Measurements from ENCODE around the gene GMCL2.

Gene GMCL2

GRCh38 chr5:178153530-178154340, 33.4 kb downstream of the GMCL2 start, which contains the start of gene NHP2:
Gene NHP2 (minus strand): TSS chr5:178153885. CDS start chr5:178153817, 68 bp downstream.
- Histone ChIP-seq H3K4me3 (ENCODE audit: low read depth, low read length) (peak within 1 kb of the TSS; percentile 89), H3K4me1 (ENCODE audit: control insufficient read depth, insufficient read depth, low read length) (no peaks in the 10 kb centered on the region; the same call in 1 of the 2 replicates), H3K9ac (ENCODE audit: low read depth, low read length) (peak within 1 kb of the TSS; percentile 82), H3K9me3 (ENCODE audit: control insufficient read depth, insufficient read depth, low read length) (no peaks in the 10 kb centered on the region), H3K36me3 (ENCODE audit: control insufficient read depth, insufficient read depth, low read length) (peaks cover 38% of the 10 kb centered on the region), H3K27me3 (ENCODE audit: control insufficient read depth, insufficient read depth, low read length) (no peaks in the 10 kb centered on the region), H3K27ac (ENCODE audit: low read depth, low read length) (peak within 1 kb of the TSS; percentile 76)

GRCh38 chr5:178152491-178153444, 34.4 kb downstream of the GMCL2 start:
- peak overlapping the region; percentile 89 for H3K4me3 ChIP-seq (ENCODE audit: low read depth, low read length)
- no peaks in the 10 kb centered on the region; the same call in 1 of the 2 replicates for H3K4me1 ChIP-seq (ENCODE audit: control insufficient read depth, insufficient read depth, low read length)
- no peaks in the 10 kb centered on the region for H3K27me3 ChIP-seq (ENCODE audit: control insufficient read depth, insufficient read depth, low read length)
- H3K27ac ChIP-seq (ENCODE audit: low read depth, low read length) = peak overlapping the region; percentile 76
- no peaks in the 10 kb centered on the region for H3K9me3 ChIP-seq (ENCODE audit: control insufficient read depth, insufficient read depth, low read length)
- H3K9ac ChIP-seq (ENCODE audit: low read depth, low read length) = peak overlapping the region; percentile 82
- H3K36me3 ChIP-seq (ENCODE audit: control insufficient read depth, insufficient read depth, low read length) = peaks cover 47% of the 10 kb centered on the region

- Histone ChIP-seq H3K4me1 (ENCODE audit: control insufficient read depth, insufficient read depth, low read length) (no peaks in the 10 kb centered on the region; the same call in 1 of the 2 replicates), H3K9ac (ENCODE audit: low read depth, low read length) (no peak overlapping the region), H3K27me3 (ENCODE audit: control insufficient read depth, insufficient read depth, low read length) (no peaks in the 10 kb centered on the region), H3K9me3 (ENCODE audit: control insufficient read depth, insufficient read depth, low read length) (no peaks in the 10 kb centered on the region), H3K36me3 (ENCODE audit: control insufficient read depth, insufficient read depth, low read length) (peaks cover 63% of the 10 kb centered on the region), H3K27ac (ENCODE audit: low read depth, low read length) (peak overlapping the region; percentile 5), H3K4me3 (ENCODE audit: low read depth, low read length) (no peak overlapping the region)
Measured at GRCh38 chr5:178150977-178151734, 36.0 kb downstream of the GMCL2 start.

- H3K9me3 ChIP-seq (ENCODE audit: control insufficient read depth, insufficient read depth, low read length) = no peaks in the 10 kb centered on the region
- H3K27me3 ChIP-seq (ENCODE audit: control insufficient read depth, insufficient read depth, low read length) = no peaks in the 10 kb centered on the region
- no peaks in the 10 kb centered on the region; the same call in 1 of the 2 replicates for H3K4me1 ChIP-seq (ENCODE audit: control insufficient read depth, insufficient read depth, low read length)
- H3K4me3 ChIP-seq (ENCODE audit: low read depth, low read length) = no peak overlapping the region
- no peak overlapping the region for H3K27ac ChIP-seq (ENCODE audit: low read depth, low read length)
- H3K9ac ChIP-seq (ENCODE audit: low read depth, low read length) = no peak overlapping the region
- peaks cover 73% of the 10 kb centered on the region for H3K36me3 ChIP-seq (ENCODE audit: control insufficient read depth, insufficient read depth, low read length)
Measured at GRCh38 chr5:178149199-178149932, 37.8 kb downstream of the GMCL2 start.

- Histone ChIP-seq H3K9ac (ENCODE audit: low read depth, low read length) (no peak overlapping the region), H3K36me3 (ENCODE audit: control insufficient read depth, insufficient read depth, low read length) (peaks cover 90% of the 10 kb centered on the region), H3K4me1 (ENCODE audit: control insufficient read depth, insufficient read depth, low read length) (no peaks in the 10 kb centered on the region), H3K4me3 (ENCODE audit: low read depth, low read length) (no peak overlapping the region), H3K27me3 (ENCODE audit: control insufficient read depth, insufficient read depth, low read length) (no peaks in the 10 kb centered on the region), H3K9me3 (ENCODE audit: control insufficient read depth, insufficient read depth, low read length) (no peaks in the 10 kb centered on the region), H3K27ac (ENCODE audit: low read depth, low read length) (no peak overlapping the region)
Measured at GRCh38 chr5:178147406-178147805, 39.8 kb downstream of the GMCL2 start.

- Histone ChIP-seq H3K4me3 (ENCODE audit: low read depth, low read length) (no peak overlapping the region), H3K36me3 (ENCODE audit: control insufficient read depth, insufficient read depth, low read length) (peaks cover 92% of the 10 kb centered on the region), H3K27ac (ENCODE audit: low read depth, low read length) (peak overlapping the region; percentile 46), H3K9ac (ENCODE audit: low read depth, low read length) (no peak overlapping the region), H3K9me3 (ENCODE audit: control insufficient read depth, insufficient read depth, low read length) (no peaks in the 10 kb centered on the region), H3K27me3 (ENCODE audit: control insufficient read depth, insufficient read depth, low read length) (no peaks in the 10 kb centered on the region), H3K4me1 (ENCODE audit: control insufficient read depth, insufficient read depth, low read length) (no peaks in the 10 kb centered on the region)
Measured at GRCh38 chr5:178145965-178146820, 41.0 kb downstream of the GMCL2 start.

GRCh38 chr5:178143901-178144300, 43.3 kb downstream of the GMCL2 start:
- Histone ChIP-seq H3K27ac (ENCODE audit: low read depth, low read length) (no peak overlapping the region), H3K36me3 (ENCODE audit: control insufficient read depth, insufficient read depth, low read length) (peaks cover 87% of the 10 kb centered on the region), H3K27me3 (ENCODE audit: control insufficient read depth, insufficient read depth, low read length) (no peaks in the 10 kb centered on the region), H3K9me3 (ENCODE audit: control insufficient read depth, insufficient read depth, low read length) (no peaks in the 10 kb centered on the region), H3K4me3 (ENCODE audit: low read depth, low read length) (no peak overlapping the region), H3K4me1 (ENCODE audit: control insufficient read depth, insufficient read depth, low read length) (no peaks in the 10 kb centered on the region), H3K9ac (ENCODE audit: low read depth, low read length) (no peak overlapping the region)

- Histone ChIP-seq H3K27me3 (ENCODE audit: control insufficient read depth, insufficient read depth, low read length) (no peaks in the 10 kb centered on the region), H3K36me3 (ENCODE audit: control insufficient read depth, insufficient read depth, low read length) (peaks cover 87% of the 10 kb centered on the region), H3K9ac (ENCODE audit: low read depth, low read length) (no peak overlapping the region), H3K9me3 (ENCODE audit: control insufficient read depth, insufficient read depth, low read length) (no peaks in the 10 kb centered on the region), H3K4me1 (ENCODE audit: control insufficient read depth, insufficient read depth, low read length) (no peaks in the 10 kb centered on the region), H3K4me3 (ENCODE audit: low read depth, low read length) (no peak overlapping the region), H3K27ac (ENCODE audit: low read depth, low read length) (no peak overlapping the region)
Measured at GRCh38 chr5:178143246-178143645, 43.9 kb downstream of the GMCL2 start.

GRCh38 chr5:178142642-178143041, 44.5 kb downstream of the GMCL2 start:
- no peak overlapping the region for H3K9ac ChIP-seq (ENCODE audit: low read depth, low read length)
- no peak overlapping the region for H3K4me3 ChIP-seq (ENCODE audit: low read depth, low read length)
- H3K27ac ChIP-seq (ENCODE audit: low read depth, low read length) = no peak overlapping the region
- H3K36me3 ChIP-seq (ENCODE audit: control insufficient read depth, insufficient read depth, low read length) = peaks cover 87% of the 10 kb centered on the region
- H3K4me1 ChIP-seq (ENCODE audit: control insufficient read depth, insufficient read depth, low read length) = no peaks in the 10 kb centered on the region
- no peaks in the 10 kb centered on the region for H3K9me3 ChIP-seq (ENCODE audit: control insufficient read depth, insufficient read depth, low read length)
- H3K27me3 ChIP-seq (ENCODE audit: control insufficient read depth, insufficient read depth, low read length) = no peaks in the 10 kb centered on the region

Measured in HUES48 (cell line).